Dermis microvascular lymphatic vessel endothelial cell (primary cell): ENCODE data around the gene ATAD3A. TPM values are rescaled to one million over a fixed set of nuclear protein-coding genes. Genes with fewer than 3 reads are reported as not detected.
"Not testable (repeated sequence)": the region's sequence is repeated elsewhere in the genome, so short reads cannot be mapped to it uniquely, and the experiment has no call there.

Experiments
- DNase-seq, 2 donors: peaks; one replicate each; pipeline versions ENCODE4 v3.0.0 to v3.0.0-alpha.2; 2010; ENCODE audit warnings: low read depth in 2 of 2
- total RNA-seq: library from RNA; depleted of rRNA; stranded (reverse); fragments of >200 nt; gene quantifications from 2 replicates; pipeline ENCODE4 v1.2.1, GENCODE V29; 2014

ATAD3A gene
- total RNA-seq, 1 donor from 2014 or later, result 25.0 TPM

DNA sequence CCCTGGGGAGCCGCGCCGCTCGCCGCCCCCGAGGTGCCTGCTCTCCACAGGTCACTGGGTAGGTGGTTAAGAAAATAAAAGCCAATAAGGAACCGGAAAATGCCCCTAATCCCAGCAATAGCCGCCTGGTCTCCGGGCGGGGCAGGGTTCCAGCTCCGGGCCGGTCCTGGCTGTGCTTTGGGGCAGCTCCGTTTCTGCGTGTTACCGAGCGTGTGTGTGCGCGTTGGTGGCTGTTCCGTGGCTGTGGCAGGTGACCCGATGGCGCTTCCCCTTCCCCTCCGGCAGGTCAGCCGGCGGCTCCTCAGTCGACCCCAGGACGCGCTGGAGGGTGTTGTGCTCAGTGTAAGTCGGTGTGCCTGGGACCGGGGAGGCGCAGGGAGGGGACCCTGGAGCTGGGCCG is 11.3 kb downstream of the ATAD3A start:
- not testable (repeated sequence) for DNase-seq

GRCh38 chr1:1523651-1524050 is 11.7 kb downstream of the ATAD3A start:
- DNase-seq, result not testable (repeated sequence)

GRCh38 chr1:1524750-1525383 is 12.9 kb downstream of the ATAD3A start:
- DNase-seq, result not testable (repeated sequence)

DNA sequence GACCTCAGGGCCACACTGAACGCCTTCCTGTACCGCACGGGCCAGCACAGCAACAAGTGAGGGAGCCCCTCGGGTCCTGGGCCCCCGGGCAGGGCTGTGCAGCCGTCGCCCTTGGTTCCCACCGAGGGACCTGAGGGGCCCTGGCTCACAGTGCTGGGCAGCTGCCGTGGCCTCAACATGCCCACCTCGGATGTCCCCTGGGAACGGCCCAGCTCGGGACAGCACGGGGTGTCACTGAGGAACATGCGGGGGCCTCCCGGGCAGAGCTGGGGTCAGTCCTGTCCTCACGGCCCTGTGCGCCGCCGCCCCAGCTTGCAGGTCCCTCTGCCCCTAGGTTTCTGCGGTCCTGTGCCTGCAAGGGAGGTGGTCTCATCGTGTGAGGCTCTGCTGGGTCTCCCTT is 14.5 kb downstream of the ATAD3A start:
- DNase-seq, result not testable (repeated sequence)

DNA sequence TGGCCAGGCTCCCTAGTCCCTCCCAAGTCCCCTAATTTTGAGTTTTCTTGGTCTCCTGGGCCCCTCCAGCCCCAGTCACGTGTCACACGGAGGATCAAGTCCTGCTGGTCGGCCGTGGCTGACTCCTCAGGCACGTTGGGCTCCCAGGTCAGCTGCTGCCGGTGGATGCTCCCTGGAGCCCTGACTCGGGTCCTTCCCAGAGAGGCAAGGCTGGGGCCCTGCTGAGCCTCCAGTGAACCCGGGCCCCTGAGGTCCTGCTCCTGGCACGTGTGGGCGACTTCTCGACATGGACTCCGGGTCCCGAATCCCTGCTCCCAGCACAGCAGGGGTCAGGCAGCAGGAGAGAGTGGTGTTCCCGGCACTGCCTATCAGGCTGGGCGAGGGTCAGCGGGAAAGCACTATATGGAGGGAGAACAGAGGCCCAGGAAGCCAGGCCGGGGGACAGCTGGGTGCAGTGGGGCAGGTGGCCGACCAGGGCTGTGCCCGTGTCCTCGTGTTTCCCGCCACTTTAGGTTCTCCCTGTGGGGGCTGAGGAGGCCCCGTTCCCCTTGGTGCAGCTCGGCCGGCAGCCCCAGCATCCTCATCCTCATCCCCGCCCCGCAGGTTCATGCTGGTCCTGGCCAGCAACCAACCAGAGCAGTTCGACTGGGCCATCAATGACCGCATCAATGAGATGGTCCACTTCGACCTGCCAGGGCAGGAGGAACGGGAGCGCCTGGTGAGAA is 15.3 kb downstream of the ATAD3A start:
- DNase-seq, result no peak

- no peak for DNase-seq
These were observed 16.6 kb downstream of the ATAD3A start for GRCh38 chr1:1528301-1529267.

DNA sequence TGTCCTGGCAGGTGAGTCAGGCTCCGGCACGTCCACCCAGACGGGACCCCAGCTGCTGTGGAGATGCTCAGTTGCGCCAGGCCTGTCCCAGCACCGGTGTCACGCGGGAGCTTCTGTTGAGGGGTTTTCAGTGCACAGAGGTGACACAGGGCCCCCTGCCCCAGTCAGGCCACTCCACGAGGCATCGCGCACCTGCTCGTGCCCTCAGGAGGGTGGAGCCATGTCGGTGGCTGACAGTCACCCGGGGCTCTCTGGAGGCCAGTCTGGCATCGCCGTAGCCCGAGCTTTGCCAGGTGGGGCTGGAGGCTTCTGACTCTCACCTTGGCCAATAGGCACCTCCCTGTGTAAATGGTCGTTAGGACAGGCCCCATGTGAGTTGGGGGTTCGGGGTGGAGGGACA is 17.4 kb downstream of the ATAD3A start:
- DNase-seq, result no peak

DNA sequence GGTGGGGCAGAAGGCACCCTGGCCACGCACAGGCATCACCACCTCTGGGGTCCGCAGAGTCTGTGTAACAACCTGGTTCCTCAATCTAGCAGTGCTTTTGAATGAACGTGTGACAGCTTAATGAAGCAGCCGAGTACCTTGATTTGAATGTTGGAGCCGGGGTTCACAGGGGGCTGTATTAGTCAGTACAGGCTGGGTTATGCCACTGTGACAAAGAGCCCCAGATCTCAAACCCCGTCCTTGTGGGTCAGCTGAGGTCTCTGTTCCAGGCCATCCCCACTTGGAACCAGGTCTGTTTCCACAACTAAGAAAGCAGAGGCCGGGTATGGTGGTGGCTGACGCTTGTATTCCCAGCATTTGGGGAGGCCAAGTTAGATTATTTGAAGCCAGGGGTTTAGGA is 18.0 kb downstream of the ATAD3A start:
- no peak for DNase-seq

GRCh38 chr1:1531947-1532346 is 20.0 kb downstream of the ATAD3A start:
- DNase-seq, result no peak

DNA sequence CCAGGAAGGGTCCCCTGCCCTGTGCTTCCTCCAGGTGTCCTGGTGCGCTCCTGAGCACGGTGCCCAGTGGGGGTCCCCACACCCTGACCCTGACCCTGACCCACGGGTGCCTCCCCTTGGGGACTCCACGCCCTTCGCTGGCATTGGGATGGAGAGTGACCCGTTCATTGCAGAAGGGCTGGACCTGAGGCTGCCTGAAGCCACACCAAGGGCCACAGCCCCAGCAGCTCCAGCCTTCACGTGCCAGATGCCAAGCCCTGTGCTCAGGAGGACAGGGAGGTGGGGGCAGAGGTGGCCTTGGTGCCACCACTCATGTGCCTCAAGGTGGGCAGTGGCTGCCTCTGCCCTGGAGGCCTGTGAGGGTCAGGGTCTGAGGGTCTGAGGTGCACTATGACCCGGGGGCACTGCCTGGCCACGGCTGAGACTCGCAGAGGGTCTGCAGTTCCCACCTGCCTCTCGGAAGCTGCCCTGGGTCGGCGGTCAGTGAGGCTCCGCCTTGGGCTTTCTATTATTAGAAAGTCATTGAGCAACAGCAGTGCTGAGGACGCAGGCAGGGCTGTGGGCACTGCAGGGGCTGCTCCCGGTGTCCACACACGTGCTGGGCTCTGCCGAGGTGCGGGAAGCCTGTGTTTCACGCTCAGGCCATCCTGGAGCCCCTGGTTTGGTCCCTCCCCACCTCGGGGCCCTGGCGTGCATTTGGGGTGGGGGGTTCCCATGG is 21.4 kb downstream of the ATAD3A start:
- DNase-seq, result not testable (repeated sequence)

DNA sequence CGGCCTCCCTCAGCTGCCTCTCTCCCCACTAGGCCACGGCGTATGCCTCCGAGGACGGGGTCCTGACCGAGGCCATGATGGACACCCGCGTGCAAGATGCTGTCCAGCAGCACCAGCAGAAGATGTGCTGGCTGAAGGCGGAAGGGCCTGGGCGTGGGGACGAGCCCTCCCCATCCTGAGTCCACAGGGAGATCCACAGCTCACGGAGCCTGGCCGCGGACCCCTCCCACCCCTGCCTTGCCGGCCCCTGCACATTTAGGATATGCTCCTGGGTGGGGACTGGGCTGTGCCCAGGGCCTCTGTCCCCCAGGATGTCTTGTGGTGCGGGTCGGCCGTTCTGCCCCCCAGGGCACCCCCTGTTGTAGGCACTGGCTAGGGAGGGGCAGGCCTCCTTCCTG is 21.9 kb downstream of the ATAD3A start:
- not testable (repeated sequence) for DNase-seq

- no peak for DNase-seq
These were observed 22.6 kb downstream of the ATAD3A start for GRCh38 chr1:1534401-1535154.

GRCh38 chr1:1535201-1536018 is 23.4 kb downstream of the ATAD3A start:
- DNase-seq, result no peak

- no peak for DNase-seq
These were observed 24.3 kb downstream of the ATAD3A start for GRCh38 chr1:1536019-1536937.

DNA sequence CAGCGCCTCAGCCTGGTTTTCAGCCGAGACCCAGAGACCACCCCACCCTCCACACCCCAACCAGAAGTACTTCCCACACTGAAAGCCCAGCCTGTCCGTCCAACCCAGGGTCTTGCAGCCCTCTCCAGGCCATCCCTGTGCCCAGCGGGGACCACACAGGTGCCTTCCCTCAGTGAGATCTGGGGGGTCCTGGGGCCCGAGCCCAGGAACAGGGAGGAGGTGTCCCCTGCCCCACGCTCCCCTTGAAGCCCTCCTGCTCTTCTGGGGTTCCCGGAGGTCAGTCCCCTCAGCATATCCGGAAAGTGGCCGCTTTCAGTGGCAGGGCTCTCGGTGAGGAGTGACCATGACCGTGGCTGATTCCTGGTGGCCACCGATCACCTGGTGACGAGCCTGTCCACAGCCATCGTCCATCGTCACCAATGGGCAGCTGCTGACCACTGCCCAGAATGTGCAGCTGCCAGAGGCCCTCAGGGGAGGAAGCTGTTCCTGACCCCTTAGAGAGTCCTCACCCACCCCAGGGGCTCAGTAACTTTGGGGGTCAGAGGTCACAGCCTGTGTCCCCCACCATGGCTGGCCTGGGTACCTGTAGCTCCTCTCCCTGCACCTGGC is 25.1 kb downstream of the ATAD3A start:
- no peak for DNase-seq

DNA sequence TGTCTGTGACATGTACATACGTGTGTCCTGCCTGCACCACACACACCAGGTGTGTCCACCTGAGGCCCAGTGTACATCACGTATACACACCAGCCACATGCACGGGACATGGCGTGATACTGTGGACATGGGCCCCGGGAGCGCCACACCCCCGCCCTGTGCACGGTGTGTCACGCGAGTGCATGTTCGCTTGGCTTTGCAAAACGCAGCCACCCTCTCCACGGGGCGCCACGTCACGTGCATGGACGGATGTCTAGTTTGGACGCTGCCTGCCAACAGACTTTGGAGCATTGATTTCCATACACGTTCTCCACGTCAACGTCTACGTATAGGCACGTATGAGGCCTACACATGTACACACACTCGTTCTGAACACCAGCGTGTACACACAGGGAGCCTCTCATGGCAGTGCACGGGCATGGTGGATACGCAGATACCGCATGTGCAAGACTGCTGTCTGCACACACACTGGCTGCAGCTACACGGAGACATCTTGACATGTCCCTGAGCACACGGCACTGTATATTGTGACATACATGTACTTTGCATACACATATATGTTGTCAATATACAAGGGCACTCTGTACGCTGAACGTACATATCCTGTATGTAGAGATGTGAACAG is 25.8 kb downstream of the ATAD3A start:
- DNase-seq, result no peak

- no peak for DNase-seq
These were observed 26.4 kb downstream of the ATAD3A start for GRCh38 chr1:1538334-1538733.

DNA sequence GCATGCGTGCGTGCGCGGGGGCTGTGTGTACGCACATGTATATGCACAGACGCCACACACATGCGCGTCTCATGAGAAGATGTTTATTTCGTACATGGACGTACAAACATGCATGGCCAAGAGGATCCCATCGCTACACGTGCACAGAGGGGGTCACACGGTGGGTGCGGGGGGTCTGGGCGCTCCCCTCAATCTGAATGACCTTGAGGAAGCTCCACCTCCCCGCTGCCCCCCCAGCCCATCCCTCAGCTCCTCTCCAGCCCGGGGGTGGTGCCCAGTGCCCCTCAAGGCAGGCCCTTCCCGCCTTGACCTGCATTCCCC is 27.0 kb downstream of the ATAD3A start:
- DNase-seq, result no peak
